Upper lobe of left lung (tissue), 4 donors: ENCODE results near the gene WASF3.

Experiments
- EP300 ChIP-seq, 4 donors: sonication (generic); formaldehyde crosslinking; IDR thresholded peaks; one replicate each; pipeline ENCODE4 v1.5.1; 2017; ENCODE audit warnings: antibody characterized with exemption in 4 of 4, control low read depth in 2 of 4
- POLR2A ChIP-seq, 4 donors: fragments of 450-650 bp; IDR thresholded peaks; one replicate each; pipeline ENCODE4 v1.5.1; 2016 to 2017; ENCODE audit warnings: antibody characterized with exemption in 4 of 4, mild to moderate bottlenecking in 2 of 4
- POLR2AphosphoS5 ChIP-seq, 2 donors: sonication (generic); formaldehyde crosslinking; IDR thresholded peaks; one replicate each; pipeline ENCODE4 v1.5.1; 2017; ENCODE audit warnings: antibody characterized with exemption in 2 of 2
- TF ChIP-seq, protein P1 (sequence below), 6 experiments: fragments of 450-650 bp in 4 of 6; fragments of 200-600 bp in 2 of 6; sonication (generic) in 2 of 6; IDR thresholded peaks; one replicate each; pipeline ENCODE4 v1.5.1; 2016 to 2019; ENCODE audit warnings: antibody characterized with exemption in 6 of 6

DNA sequence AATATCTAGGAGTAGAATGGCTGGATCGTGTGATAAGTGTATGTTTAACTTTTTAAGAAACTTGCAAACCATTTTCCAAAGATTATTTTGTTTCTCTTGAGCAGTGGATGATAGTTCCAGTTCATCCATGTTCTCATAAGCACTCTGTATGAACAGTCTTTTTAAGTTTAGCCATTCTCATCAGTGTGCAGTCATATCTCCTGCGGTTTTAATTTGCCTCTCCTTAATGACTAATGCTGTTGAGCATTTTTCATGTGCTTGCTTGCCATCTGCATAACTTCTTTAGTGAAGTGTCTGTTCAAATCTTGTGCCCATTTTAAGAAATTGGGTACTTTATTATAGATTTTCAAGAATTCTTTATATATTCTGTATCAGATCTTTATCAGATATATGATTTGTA is 58.6 kb downstream of the WASF3 start:
- TF ChIP-seq, protein P1, sequence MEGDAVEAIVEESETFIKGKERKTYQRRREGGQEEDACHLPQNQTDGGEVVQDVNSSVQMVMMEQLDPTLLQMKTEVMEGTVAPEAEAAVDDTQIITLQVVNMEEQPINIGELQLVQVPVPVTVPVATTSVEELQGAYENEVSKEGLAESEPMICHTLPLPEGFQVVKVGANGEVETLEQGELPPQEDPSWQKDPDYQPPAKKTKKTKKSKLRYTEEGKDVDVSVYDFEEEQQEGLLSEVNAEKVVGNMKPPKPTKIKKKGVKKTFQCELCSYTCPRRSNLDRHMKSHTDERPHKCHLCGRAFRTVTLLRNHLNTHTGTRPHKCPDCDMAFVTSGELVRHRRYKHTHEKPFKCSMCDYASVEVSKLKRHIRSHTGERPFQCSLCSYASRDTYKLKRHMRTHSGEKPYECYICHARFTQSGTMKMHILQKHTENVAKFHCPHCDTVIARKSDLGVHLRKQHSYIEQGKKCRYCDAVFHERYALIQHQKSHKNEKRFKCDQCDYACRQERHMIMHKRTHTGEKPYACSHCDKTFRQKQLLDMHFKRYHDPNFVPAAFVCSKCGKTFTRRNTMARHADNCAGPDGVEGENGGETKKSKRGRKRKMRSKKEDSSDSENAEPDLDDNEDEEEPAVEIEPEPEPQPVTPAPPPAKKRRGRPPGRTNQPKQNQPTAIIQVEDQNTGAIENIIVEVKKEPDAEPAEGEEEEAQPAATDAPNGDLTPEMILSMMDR (IDR thresholded peaks at IDR 0.05): no peak
- TF ChIP-seq POLR2AphosphoS5 (IDR thresholded peaks at IDR 0.05) (no peak), POLR2A (IDR thresholded peaks at IDR 0.05) (no peak), EP300 (IDR thresholded peaks at IDR 0.05) (no peak)
